ENCODE data around the gene DLG1.
A peak's percentile ranks its signal among the peaks of the same experiment; 100 is the strongest.

Gene DLG1

DNA sequence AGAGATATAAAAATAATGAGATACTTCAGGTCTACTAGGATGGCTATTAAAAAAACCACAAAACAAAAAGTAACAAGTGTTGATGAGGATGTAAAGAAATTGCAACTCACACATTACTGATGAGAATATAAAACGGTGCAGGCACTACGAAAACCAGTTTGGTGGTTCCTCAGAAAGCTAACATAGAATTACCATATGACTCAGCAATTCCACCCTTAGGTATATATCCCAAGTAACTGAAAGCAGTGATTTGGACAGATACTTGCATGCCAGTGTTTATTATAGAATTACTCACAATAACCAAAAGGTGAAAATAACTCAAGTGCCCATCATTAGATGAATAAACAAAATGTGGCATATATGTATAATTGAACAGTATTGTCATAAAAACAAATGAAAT is 181.3 kb downstream of the DLG1 start:
- H3K4me3 ChIP-seq (ENCODE audit: low read length), result no peak overlapping the region
- TF ChIP-seq, protein P1, sequence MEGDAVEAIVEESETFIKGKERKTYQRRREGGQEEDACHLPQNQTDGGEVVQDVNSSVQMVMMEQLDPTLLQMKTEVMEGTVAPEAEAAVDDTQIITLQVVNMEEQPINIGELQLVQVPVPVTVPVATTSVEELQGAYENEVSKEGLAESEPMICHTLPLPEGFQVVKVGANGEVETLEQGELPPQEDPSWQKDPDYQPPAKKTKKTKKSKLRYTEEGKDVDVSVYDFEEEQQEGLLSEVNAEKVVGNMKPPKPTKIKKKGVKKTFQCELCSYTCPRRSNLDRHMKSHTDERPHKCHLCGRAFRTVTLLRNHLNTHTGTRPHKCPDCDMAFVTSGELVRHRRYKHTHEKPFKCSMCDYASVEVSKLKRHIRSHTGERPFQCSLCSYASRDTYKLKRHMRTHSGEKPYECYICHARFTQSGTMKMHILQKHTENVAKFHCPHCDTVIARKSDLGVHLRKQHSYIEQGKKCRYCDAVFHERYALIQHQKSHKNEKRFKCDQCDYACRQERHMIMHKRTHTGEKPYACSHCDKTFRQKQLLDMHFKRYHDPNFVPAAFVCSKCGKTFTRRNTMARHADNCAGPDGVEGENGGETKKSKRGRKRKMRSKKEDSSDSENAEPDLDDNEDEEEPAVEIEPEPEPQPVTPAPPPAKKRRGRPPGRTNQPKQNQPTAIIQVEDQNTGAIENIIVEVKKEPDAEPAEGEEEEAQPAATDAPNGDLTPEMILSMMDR (IDR thresholded peaks at IDR 0.05; ENCODE audit: insufficient read depth, low read depth, low read length, missing control alignments), result no peak
- DNase-seq (ENCODE audit: low read depth), result peak; percentile 87

GRCh38 chr3:197114007-197114406 is 184.4 kb downstream of the DLG1 start:
- H3K4me3 ChIP-seq (ENCODE audit: low read length), result no peak overlapping the region
- no peak for DNase-seq (ENCODE audit: low read depth)
- TF ChIP-seq, protein P1 (IDR thresholded peaks at IDR 0.05; ENCODE audit: insufficient read depth, low read depth, low read length, missing control alignments), result no peak

- no peak overlapping the region for H3K4me3 ChIP-seq (ENCODE audit: low read length)
- TF ChIP-seq, protein P1 (IDR thresholded peaks at IDR 0.05; ENCODE audit: insufficient read depth, low read depth, low read length, missing control alignments), result no peak
- no peak for DNase-seq (ENCODE audit: low read depth)
Observed at GRCh38 chr3:197111685-197112084, 186.7 kb downstream of the DLG1 start.

- no peak overlapping the region for H3K4me3 ChIP-seq (ENCODE audit: low read length)
- TF ChIP-seq, protein P1 (IDR thresholded peaks at IDR 0.05; ENCODE audit: insufficient read depth, low read depth, low read length, missing control alignments), result no peak
- no peak for DNase-seq (ENCODE audit: low read depth)
Observed at GRCh38 chr3:197105786-197106185, 192.6 kb downstream of the DLG1 start.

DNA sequence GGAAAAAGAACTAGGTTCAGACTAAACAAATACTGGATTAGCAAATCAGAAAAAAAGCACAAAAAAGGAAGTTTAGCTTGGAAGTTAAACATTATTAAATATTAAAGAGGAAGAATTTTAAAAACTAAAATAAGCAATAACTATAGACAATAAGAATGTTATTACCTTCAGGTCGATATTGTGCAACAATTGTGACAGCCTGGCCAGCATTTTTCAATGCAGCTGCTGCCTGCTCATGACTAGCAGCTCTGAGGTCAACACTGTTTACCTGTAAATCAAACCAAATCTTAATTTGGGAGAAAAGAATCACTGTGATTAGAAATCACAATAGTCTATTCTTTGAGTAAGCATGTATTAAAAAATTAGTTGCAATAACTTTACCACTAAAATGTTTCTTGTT is 193.7 kb downstream of the DLG1 start:
- DNase-seq (ENCODE audit: low read depth), result peak; percentile 20
- TF ChIP-seq, protein P1 (IDR thresholded peaks at IDR 0.05; ENCODE audit: insufficient read depth, low read depth, low read length, missing control alignments), result no peak
- no peak overlapping the region for H3K4me3 ChIP-seq (ENCODE audit: low read length)

GRCh38 chr3:197103766-197104165 is 194.6 kb downstream of the DLG1 start:
- no peak for DNase-seq (ENCODE audit: low read depth)
- H3K4me3 ChIP-seq (ENCODE audit: low read length), result no peak overlapping the region
- TF ChIP-seq, protein P1 (IDR thresholded peaks at IDR 0.05; ENCODE audit: insufficient read depth, low read depth, low read length, missing control alignments), result no peak

DNA sequence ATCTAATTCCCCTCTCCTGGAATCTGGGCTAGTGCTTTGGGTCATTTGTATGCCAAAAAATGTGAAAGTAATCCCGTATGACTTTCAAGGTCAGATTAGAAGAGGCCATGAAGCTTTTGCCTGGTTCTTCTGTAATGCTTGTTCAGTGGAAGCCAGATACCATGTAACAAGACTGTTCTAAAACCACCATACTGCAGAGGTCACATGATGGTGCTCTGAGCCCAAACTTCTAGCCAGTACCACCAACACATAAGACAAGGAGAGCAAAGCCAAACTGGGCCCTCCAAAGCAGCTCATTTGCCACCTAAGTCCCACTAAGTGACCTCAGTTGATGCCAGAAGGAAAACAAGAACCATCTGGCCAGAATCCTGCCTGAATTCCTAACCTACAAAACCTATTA is 204.5 kb downstream of the DLG1 start:
- TF ChIP-seq, protein P1 (IDR thresholded peaks at IDR 0.05; ENCODE audit: insufficient read depth, low read depth, low read length, missing control alignments), result no peak
- no peak for DNase-seq (ENCODE audit: low read depth)
- no peak overlapping the region for H3K4me3 ChIP-seq (ENCODE audit: low read length)

Measured in epithelial cell of esophagus (primary cell).